SK-N-SH treated with all-trans-retinoic acid at 6 μM for 48 hours (cell line): ENCODE measurements around the gene TK1.

Experiments
- ATAC-seq: fragments of 200-7000 bp; cut with Tn5 transposase; 3 replicates; pipeline ENCODE4 v1.9.1; 2020; ENCODE audit warnings: mild to moderate bottlenecking, moderate library complexity
- CSDC2 ChIP-seq: fragments of 250-450 bp; sonication (Bioruptor Pico); IDR thresholded peaks from 2 replicates; pipeline ENCODE4 v1.5.0; 2020; ENCODE audit warnings: mild to moderate bottlenecking, moderate library complexity
- CSRNP3 ChIP-seq: fragments of 250-450 bp; sonication (Bioruptor Pico); IDR thresholded peaks from 2 replicates; pipeline ENCODE4 v1.5.1; 2021; ENCODE audit warnings: mild to moderate bottlenecking, moderate library complexity
- ESRRG ChIP-seq: fragments of 250-450 bp; sonication (Bioruptor Pico); IDR thresholded peaks from 2 replicates; pipeline ENCODE4 v1.6.1; 2021; ENCODE audit warnings: mild to moderate bottlenecking
- GLIS3 ChIP-seq: fragments of 250-450 bp; sonication (Bioruptor Pico); IDR thresholded peaks from 2 replicates; pipeline ENCODE4 v1.5.0; 2020; ENCODE audit warnings: mild to moderate bottlenecking, moderate library complexity
- ISL1 ChIP-seq: fragments of 250-450 bp; sonication (Bioruptor Pico); IDR thresholded peaks from 2 replicates; pipeline ENCODE4 v2.1.2; 2022; ENCODE audit warnings: mild to moderate bottlenecking, moderate library complexity
- OSR1 ChIP-seq: fragments of 250-450 bp; sonication (Bioruptor Pico); IDR thresholded peaks from 2 replicates; pipeline ENCODE4 v1.8.0; 2022; ENCODE audit warnings: moderate library complexity, mild to moderate bottlenecking, inconsistent platforms
- PATZ1 ChIP-seq: fragments of 250-450 bp; sonication (Bioruptor Pico); IDR thresholded peaks from 2 replicates; pipeline ENCODE4 v1.8.0; 2020; ENCODE audit warnings: mild to moderate bottlenecking, moderate library complexity, borderline replicate concordance
- POU6F1 ChIP-seq: fragments of 250-450 bp; sonication (Bioruptor Pico); IDR thresholded peaks from 2 replicates; pipeline ENCODE4 v1.8.0; 2021; ENCODE audit warnings: low read depth, mild to moderate bottlenecking, moderate library complexity, borderline replicate concordance
- PPARA ChIP-seq: fragments of 250-450 bp; sonication (Bioruptor Pico); IDR thresholded peaks from 2 replicates; pipeline ENCODE4 v1.5.0; 2020; ENCODE audit warnings: mild to moderate bottlenecking, borderline replicate concordance
- RARB ChIP-seq: fragments of 250-450 bp; sonication (Bioruptor Pico); IDR thresholded peaks from 2 replicates; pipeline ENCODE4 v1.8.0; 2021; ENCODE audit warnings: mild to moderate bottlenecking, moderate library complexity
- SNAI2 ChIP-seq: fragments of 250-450 bp; sonication (Bioruptor Pico); IDR thresholded peaks from 2 replicates; pipeline ENCODE4 v1.5.0; 2020; ENCODE audit warnings: mild to moderate bottlenecking, moderate library complexity
- TCF4 ChIP-seq: fragments of 250-450 bp; sonication (Bioruptor Pico); IDR thresholded peaks from 2 replicates; pipeline ENCODE4 v1.8.0; 2021; ENCODE audit warnings: mild to moderate bottlenecking, moderate library complexity, borderline replicate concordance
- TOX ChIP-seq: fragments of 250-450 bp; sonication (Bioruptor Pico); IDR thresholded peaks from 2 replicates; pipeline ENCODE4 v1.8.0; 2021; ENCODE audit warnings: mild to moderate bottlenecking, moderate library complexity, borderline replicate concordance
- TSHZ2 ChIP-seq: fragments of 250-450 bp; sonication (Bioruptor Pico); IDR thresholded peaks from 2 replicates; pipeline ENCODE4 v1.5.0; 2020; ENCODE audit warnings: mild to moderate bottlenecking, moderate library complexity
- ZC3H10 ChIP-seq: fragments of 250-450 bp; sonication (Bioruptor Pico); IDR thresholded peaks from 2 replicates; pipeline ENCODE4 v1.5.1; 2021; ENCODE audit warnings: mild to moderate bottlenecking, moderate library complexity
- ZFP3 ChIP-seq: fragments of 250-450 bp; sonication (Bioruptor Pico); IDR thresholded peaks from 2 replicates; pipeline ENCODE4 v1.5.0; 2020; ENCODE audit warnings: mild to moderate bottlenecking, moderate library complexity
- ZFP30 ChIP-seq: fragments of 450-650 bp; formaldehyde crosslinking; IDR thresholded peaks from 2 replicates; pipeline ENCODE4 v1.5.0; 2022; ENCODE audit warnings: mild to moderate bottlenecking, moderate library complexity
- ZNF70 ChIP-seq: fragments of 450-650 bp; formaldehyde crosslinking; IDR thresholded peaks from 2 replicates; pipeline ENCODE4 v1.5.0; 2020; ENCODE audit warnings: mild to moderate bottlenecking, moderate library complexity
- ZNF8 ChIP-seq: fragments of 450-650 bp; formaldehyde crosslinking; IDR thresholded peaks from 2 replicates; pipeline ENCODE4 v1.5.0; 2020; ENCODE audit warnings: mild to moderate bottlenecking, moderate library complexity

TK1 gene

GRCh38 chr17:78132767-78133178 lies 54.1 kb downstream of the TK1 start:
- no peak for ATAC-seq
- no peak for TF ChIP-seq POU6F1 (CRISPR knock-in tag)
- TF ChIP-seq, all 23 proteins: peak for 0

- TF ChIP-seq ZFP30 (CRISPR knock-in tag) (no peak), ZNF70 (CRISPR knock-in tag) (no peak), RARB (CRISPR knock-in tag) (no peak), ZC3H10 (no peak), CSDC2 (CRISPR knock-in tag) (no peak), TCF4 (CRISPR knock-in tag) (no peak), ESRRG (no peak), CSRNP3 (CRISPR knock-in tag) (no peak), PATZ1 (no peak), TSHZ2 (CRISPR knock-in tag) (no peak), POU6F1 (CRISPR knock-in tag) (no peak), ZFP3 (CRISPR knock-in tag) (no peak), TOX (CRISPR knock-in tag) (no peak), GLIS3 (CRISPR knock-in tag) (no peak)
- TF ChIP-seq, all 23 proteins: peak for 0
- ATAC-seq: no peak
These were observed 54.7 kb downstream of the TK1 start for GRCh38 chr17:78132084-78132676.

- ATAC-seq: peak; percentile 25
- TF ChIP-seq TCF4 (CRISPR knock-in tag) (no peak), ZNF70 (CRISPR knock-in tag) (no peak), GLIS3 (CRISPR knock-in tag) (no peak), OSR1 (no peak), ZFP30 (CRISPR knock-in tag) (no peak), ZNF8 (CRISPR knock-in tag) (no peak), ZC3H10 (no peak), PATZ1 (no peak), ISL1 (CRISPR knock-in tag) (no peak), CSDC2 (CRISPR knock-in tag) (no peak), TOX (CRISPR knock-in tag) (no peak), SNAI2 (no peak), TSHZ2 (CRISPR knock-in tag) (no peak), PPARA (no peak)
- TF ChIP-seq, all 23 proteins: peak for 0
These were observed 55.4 kb downstream of the TK1 start for GRCh38 chr17:78131172-78132083.
